GM12801 (cell line): ENCODE data around the gene ARL2BP.

ENCODE experiments used
- TF ChIP-seq, protein P1 (sequence below): IDR thresholded peaks from one replicate; pipeline ENCODE4 v1.5.1; 2011; ENCODE audit warnings: control low read depth; ENCODE audit not compliant: insufficient read length; ENCODE audit errors: extremely low read depth

ARL2BP gene

DNA sequence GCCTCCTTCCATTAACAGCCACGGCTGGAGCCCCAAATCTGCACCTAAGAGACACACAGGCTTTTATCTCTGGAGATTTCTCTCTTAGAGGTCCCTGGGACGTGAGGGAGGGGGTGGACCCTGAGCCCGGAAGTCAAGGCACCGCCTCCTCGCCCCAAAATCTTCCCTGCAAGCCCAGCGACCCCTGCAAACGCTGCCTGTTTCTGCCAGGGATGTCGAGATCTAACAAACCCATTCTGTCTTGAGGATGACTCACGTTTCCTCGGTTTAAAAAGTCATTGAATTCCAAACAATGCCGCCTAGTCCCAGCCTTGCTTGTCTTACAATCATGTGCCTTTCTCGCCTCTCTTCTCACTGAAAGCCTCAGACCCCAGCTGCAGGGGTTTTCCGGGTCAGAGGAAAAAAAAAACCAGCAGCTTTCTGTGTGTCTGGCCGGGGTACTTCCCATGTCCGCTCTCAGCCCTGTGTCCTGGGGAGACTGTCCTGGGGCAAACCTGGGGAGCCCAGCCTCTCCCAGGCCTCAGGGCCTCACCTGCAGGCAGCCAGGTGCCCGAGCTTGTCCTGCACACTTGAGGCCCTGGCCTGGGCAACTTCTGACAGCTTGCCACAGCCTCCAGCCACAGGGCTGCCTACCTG, 15.4 kb downstream of the ARL2BP start:
- TF ChIP-seq, protein P1, sequence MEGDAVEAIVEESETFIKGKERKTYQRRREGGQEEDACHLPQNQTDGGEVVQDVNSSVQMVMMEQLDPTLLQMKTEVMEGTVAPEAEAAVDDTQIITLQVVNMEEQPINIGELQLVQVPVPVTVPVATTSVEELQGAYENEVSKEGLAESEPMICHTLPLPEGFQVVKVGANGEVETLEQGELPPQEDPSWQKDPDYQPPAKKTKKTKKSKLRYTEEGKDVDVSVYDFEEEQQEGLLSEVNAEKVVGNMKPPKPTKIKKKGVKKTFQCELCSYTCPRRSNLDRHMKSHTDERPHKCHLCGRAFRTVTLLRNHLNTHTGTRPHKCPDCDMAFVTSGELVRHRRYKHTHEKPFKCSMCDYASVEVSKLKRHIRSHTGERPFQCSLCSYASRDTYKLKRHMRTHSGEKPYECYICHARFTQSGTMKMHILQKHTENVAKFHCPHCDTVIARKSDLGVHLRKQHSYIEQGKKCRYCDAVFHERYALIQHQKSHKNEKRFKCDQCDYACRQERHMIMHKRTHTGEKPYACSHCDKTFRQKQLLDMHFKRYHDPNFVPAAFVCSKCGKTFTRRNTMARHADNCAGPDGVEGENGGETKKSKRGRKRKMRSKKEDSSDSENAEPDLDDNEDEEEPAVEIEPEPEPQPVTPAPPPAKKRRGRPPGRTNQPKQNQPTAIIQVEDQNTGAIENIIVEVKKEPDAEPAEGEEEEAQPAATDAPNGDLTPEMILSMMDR = no peak

DNA sequence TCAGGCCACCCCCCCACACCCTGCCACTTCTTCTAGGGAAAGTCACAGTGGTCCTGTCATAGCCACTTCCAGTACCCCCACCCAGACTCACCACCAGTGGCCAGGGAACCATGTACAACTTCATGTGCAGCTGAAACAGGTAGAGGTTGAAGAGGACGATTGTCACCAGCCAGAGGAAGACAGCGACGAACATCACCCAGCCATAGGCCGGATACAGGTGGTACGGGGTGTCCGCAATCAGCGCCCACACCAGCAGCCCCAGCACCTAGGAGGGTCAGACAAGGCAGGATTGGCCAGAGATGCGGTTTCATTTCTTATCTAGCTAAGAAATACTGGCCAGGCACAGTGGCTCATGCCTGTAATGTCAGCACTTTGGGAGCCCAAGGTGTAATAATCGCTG, 16.7 kb downstream of the ARL2BP start:
- TF ChIP-seq, protein P1 = no peak

DNA sequence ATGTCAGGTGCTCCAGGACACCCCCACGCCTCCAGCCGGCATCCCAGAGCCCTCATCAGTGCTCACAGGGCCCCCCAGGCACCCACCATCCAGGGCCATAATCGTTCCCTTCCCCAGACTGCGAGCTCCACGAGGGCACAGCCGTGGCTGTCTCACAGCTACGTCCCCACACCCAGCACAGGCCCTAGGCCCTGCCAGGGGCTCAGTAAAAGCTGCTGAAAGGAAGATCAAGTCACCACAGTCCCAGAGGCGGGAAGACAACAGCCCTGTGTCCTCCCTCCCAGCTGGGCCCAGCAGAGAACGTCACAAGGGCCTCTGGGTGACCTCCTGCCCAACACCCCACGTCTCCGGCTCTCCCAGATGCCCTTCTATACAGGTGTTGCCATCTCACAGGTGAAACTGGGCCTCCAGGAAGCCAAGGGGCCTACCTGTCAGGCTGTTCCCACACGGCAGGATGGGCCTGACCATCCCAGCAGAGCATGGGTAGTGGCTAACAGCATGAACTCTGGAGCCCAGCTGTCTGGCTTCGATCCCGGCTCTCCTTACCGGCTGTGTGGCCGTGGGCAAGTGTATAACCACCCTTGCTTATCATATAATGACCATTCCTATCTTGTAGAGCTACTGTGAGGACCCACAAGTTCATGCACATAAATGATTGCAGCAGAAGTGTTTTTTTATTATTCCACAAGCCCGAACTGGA, 17.9 kb downstream of the ARL2BP start:
- TF ChIP-seq, protein P1 = no peak

DNA sequence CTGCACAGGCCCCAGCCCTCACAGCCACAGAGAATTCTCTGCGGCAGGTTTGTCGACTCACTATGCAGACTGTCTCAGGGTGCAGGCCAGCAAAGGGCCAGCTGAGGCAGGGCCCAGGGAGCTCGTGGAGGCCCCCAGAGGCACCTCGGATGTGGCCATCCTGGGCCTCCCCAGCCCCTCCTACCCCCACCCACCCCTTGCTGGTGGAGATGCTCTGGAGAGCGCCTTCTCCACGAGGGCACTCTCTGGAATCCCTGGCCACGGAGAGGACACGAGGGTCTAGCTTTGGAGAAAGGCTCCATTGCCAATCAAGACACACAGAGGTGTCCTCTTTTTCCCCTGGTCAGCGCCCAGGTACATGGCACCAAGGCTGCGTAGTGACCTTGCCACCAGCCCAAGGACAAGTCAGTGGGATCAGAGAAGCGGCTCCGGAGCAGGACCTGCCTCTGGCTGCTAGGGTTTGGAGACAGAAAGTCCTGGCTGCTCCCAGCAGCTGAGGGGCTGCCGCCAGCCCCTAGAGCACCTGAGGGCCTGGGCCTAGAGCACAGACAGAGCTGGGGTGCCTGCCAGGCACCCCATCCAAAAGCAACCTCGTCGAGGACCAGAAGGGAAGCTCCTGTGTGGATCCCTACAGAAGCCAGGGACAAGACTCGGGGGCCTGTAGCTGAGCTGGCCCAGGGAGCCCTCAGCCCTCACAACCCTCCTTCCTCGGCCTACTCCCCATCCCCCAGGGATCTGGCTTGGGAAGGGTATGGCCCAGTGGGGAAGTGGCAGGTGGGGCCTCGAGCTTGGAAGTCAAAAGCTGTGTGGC, 18.7 kb downstream of the ARL2BP start:
- TF ChIP-seq, protein P1 = no peak

DNA sequence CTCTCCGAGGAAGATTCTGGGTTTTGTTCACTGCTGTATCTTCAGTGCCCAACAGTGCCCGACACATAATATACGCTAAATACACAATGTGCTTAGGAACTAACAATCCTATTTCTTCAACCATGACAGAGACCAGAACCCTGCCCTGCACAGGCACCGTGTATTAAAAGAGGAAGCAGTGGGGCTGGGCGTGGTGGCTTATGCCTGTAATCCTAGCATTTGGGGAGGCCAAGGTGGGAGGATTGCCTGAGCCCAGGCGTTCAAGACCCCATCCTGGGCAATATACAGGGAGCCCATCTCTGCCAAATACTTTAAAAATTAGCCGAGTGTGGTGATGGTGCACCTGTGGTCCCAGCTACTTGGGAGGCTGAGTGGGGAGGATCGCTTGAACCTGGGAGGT, 19.3 kb downstream of the ARL2BP start:
- TF ChIP-seq, protein P1 = no peak

DNA sequence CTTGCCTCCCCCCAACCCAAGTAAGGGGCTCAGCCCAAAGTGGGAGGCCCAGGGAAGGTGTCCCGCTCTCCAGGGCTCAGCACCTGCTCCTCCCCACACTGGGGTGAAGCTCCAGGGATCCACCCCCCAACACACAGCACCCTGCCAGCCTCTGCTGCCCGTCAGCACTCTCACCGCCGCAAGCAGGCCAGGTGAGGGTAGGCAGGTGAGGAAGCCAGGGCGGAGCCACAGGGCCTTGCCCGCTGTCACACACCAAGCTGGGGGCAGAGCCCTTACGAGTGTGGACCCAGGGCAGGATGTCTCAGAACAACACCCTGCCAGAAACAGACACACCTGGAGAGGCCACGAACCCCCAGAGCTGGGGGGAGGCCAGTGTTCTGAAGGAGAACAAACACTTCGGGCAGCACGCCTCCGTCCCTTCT, 19.9 kb downstream of the ARL2BP start:
- TF ChIP-seq, protein P1 = no peak

DNA sequence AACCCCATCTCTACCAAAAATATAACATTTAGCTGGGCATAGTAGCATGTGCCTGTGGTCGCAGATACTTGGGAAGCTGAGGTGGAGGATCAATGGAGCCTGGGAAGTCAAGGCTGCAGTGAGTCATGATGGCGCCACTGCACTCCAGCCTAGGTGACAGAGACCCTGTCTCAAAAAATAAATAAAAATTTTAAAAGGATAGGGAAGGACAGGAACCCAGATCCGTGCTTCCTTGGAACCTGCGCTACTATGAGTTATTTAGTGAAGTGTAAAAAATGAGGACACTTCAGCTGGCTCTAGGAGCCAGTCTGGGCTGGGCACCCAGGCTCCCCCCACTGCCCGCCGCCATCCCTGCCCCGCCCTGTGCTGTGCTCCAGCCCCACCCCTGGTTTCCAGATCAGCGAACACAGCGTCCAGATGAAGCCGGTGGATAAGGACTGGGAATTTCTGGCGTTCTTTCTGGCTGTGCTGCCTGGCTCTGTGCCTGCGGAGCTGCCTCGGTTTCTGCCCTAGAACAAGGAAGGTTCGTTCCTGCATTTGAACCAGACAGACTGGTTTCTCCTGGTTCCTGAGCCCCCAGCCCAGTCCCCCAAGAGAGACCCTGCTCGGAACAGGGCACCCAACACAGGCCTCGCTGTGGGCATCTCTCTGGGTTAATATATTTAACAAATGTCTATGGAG, 20.9 kb downstream of the ARL2BP start:
- TF ChIP-seq, protein P1 = no peak
